Germinal center (tissue), 1 donor: Measurements from ENCODE around the gene CAPZA1.

Experiments used
- DNase-seq: peaks from one replicate; pipeline ENCODE4 v3.0.0; 2012; ENCODE audit warnings: mixed read lengths, low spot score

CAPZA1 gene

DNA sequence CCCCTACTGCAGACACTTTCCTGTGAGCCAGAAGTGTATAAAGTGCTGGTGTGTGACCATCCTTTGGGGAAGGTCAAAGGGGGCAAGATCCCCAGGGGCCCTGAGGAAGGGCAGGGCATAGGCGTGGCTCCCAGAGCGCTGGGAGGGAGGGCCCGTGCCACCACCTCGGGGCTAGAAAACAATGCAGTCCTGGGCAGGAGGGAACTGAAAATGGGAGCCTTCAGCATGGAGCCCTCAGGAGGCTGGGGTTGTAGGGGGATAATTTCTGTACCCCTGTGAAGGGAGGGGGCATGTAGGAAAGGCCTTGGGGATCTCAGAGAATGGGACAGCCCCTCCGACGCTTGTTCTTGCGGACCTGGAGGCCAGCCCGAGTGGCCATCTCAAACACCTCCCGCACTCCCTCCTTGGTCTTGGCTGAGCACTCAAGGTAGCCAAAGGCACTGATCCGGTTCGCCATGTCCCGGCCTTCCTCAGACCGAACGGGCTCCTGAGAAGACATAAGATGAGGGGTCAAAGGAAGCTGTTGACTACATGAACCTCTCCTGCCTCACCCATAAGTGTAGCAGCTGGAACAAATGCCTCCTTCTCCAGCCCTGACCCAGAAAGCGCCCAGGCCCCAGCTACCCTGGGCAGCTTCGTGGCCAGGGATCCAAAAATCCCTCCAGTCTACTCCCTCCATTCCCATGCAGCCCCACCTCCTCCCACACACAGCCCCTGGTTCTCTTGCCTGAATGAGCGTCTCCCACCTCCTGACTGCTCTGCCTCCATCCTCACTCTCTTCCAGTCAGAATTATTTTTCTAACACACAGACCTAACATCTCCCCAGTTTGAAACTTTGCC is 81.8 kb downstream of the CAPZA1 start:
- no peak for DNase-seq

- no peak for DNase-seq
Measured at GRCh38 chr1:112702067-112702395, 82.4 kb downstream of the CAPZA1 start.

DNA sequence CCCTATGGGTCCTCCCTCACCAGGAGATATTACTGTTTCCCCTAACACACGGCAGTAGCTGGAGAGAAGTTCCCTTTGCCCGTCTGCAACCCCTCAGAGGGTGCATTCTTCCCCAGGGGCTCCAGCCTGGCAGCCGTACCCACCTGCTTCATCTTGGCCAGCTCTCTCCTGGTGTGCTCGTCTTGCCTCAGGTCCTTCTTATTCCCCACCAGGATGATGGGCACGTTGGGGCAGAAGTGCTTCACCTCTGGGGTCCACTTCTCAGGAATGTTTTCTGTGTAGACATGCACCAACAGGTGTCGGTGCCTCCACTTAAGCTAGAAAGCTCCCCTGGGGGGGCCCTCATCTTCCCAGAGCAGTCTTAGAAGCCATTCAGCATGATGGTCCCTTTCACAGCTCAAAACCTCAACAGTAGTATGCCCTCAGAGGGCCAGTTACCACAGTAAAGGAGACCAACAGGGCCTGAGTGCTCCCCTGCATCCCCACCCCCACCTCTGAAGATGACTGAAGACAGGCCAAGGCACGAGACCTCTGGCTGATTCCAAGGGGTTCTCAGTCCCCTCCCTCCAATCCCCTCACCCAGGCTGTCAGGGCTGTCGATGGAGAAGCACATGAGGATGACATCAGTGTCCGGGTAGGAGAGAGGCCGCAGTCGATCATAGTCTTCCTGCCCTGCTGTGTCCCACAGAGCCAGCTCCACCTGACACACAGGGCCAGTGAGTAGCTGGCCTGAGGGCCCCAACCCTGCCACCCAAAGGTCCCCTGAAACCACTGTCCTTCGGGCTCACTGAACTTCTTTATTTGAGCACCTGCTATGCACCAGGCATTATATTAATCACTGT is 83.0 kb downstream of the CAPZA1 start:
- no peak for DNase-seq

DNA sequence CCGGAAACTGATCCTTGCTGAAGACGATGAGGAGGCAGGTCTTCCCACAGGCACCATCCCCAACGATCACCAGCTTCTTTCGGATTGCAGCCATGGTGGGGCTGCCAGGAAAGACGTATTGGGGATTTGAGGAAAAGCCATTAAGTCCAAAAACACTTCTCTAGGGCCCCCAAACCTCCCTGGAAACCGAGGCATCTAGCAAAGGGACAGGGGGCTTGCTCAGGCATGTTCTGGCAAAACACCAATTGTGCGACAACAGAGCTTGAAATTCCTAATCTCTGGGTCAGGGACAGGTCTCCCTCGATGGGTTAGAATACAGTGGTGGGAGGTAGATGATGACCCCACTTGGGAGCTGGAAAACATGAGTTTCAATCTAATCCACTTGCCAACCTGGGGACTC is 84.1 kb downstream of the CAPZA1 start:
- no peak for DNase-seq

DNA sequence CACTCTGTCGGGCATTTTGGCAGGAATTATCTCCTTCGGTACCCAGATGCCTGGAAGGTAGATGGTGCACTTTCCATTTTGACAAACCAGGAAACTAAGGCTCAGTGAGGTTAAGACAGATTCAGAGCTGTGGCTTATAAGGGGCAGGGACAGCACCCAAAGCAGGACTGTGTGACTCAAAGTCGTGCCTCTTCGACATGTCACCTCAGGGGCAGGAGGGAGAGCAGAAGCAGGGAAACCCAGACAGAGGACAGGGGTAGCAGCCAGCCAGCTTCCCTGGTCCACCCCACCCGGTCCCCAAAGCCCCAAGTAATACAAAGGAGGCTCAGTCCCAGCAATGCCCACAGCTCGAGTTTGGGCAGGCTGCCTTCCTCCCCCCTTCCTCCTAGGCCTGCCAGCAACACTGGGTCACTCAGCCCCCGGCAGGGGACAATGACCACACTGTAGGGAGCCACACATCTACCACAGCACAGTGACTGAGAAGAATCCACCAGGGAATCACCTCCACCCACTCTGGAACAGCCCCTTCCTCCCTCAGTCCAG is 84.8 kb downstream of the CAPZA1 start:
- no peak for DNase-seq

GRCh38 chr1:112704934-112705627 is 85.4 kb downstream of the CAPZA1 start:
- DNase-seq, result peak; percentile 44

- DNase-seq, result peak; percentile 68
Measured at GRCh38 chr1:112706505-112707220, 87.0 kb downstream of the CAPZA1 start, which contains the start of gene RHOC. TSS of gene RHOC (minus strand) at chr1:112707127. CDS start at chr1:112703799, 3,328 bp downstream.

DNA sequence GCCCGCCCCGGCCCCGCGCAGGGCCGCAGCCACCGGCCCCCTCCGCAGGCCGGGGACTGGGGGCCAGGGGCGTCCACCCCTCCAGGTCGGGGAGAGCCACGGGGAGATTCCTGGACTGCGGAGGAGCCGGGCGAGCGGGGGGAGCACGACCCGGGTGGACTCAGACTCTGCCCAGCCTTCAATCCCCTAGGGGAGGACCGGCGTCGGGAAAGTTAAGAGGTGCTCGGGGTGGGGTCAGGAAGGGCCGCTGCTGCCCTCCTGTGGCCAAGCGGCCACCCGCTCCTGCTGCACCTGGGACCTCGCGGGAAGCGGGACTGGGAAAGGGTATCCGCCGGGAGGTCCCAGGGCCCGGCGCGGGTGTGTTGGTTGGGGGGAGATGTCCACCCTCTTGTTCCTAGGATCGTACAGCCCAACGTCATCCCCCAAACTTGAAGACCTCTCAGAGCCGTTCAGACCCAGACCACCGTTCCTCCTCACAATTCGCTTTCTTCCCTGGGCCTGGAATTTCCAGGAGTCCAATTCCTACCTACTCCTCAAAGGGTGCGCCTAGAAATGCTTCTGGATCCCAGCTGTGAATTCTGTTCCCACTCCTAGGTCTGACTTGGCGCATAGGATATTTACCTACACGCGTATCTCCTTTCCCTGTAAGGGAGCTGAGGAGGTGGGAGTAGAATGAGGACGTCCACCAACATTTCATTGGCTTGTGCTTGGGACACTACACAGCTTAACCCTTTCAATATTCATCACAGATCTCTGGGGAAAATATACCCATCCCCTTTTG is 87.8 kb downstream of the CAPZA1 start:
- peak; percentile 70 for DNase-seq

GRCh38 chr1:112708002-112708448 is 88.4 kb downstream of the CAPZA1 start:
- no peak for DNase-seq

DNA sequence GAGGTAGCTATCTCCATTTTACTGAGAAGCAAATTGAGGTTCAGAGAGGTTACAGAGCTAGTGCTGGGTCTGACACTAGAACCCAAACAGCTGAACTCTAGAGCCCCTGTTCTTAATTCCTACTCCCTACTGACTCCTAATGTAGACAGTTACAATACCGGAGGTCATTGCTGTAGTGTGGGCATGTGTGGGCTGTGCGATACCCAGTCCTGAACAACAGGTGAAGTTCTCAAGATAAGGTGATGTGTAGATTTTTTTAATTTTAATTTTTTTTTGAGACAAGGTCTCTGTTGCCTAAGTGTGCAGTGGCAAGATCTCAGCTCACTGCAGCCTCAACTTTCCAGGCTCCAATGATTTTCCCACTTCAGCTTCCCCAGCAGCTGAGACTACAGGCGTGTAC is 88.9 kb downstream of the CAPZA1 start:
- no peak for DNase-seq

GRCh38 chr1:112710159-112710558 is 90.5 kb downstream of the CAPZA1 start:
- DNase-seq, result no peak

- no peak for DNase-seq
Measured at GRCh38 chr1:112710586-112710985, 91.0 kb downstream of the CAPZA1 start.

GRCh38 chr1:112711041-112711440 is 91.4 kb downstream of the CAPZA1 start:
- DNase-seq, result no peak

DNA sequence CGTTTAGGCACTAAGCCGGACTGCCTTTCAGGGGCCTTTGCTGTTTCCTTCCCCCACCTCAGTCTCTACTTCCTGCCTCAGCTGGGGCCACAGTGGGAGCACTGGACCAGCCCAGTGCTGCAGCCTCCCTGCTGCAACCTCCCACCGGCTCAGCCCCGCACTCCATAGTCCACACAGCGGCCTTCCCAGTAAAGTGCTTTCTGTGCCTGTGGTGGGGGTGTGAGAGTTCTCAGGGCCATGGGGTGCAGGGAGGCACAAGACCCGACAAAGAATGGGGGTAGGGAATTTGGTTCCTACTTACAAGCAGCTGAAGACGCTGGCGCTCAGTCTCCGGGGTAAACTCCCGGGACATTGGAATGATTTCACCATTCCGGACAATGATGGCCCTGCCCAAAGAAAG is 92.0 kb downstream of the CAPZA1 start:
- DNase-seq, result no peak

- no peak for DNase-seq
Measured at GRCh38 chr1:112712191-112712590, 92.6 kb downstream of the CAPZA1 start.

GRCh38 chr1:112712701-112713128 is 93.1 kb downstream of the CAPZA1 start:
- DNase-seq, result no peak

GRCh38 chr1:112713466-112714312 is 94.1 kb downstream of the CAPZA1 start:
- peak; percentile 85 for DNase-seq

- peak; percentile 39 for DNase-seq
Measured at GRCh38 chr1:112714313-112715263, 95.0 kb downstream of the CAPZA1 start.
